OCI-LY7 (cell line): Measurements from ENCODE around the gene PRR18. TPM values are rescaled to one million over a fixed set of nuclear protein-coding genes. Genes with fewer than 3 reads are reported as not detected.

Experiments used
- BruUV-seq: library from RNA; stranded (reverse); fragments of 400-500 nt; replicated peaks from 2 replicates; lab custom pipeline; 2021; lab: Mats Ljungman, UMichigan
- CTCF ChIA-PET: fragments of 300-600 bp; sonication (Branson Sonifier 250); formaldehyde crosslinking; loops from one replicate; lab custom pipeline; 2022; ENCODE audit warnings: antibody characterized with exemption; ENCODE audit not compliant: unreplicated experiment; lab: Charles Lee
- POLR2A ChIA-PET: fragments of 300-600 bp; sonication (Branson Sonifier 250); formaldehyde crosslinking; loops from one replicate; lab custom pipeline; 2022; ENCODE audit warnings: antibody characterized with exemption; lab: Charles Lee
- DNase-seq: peaks from one replicate; pipeline ENCODE4 v3.0.0-alpha.2; 2015; ENCODE audit warnings: low spot score
- H2AFZ ChIP-seq: fragments of 200-600 bp; sonication (generic), shearing (Covaris generic); 2 replicates; pipeline ENCODE4 v1.6.1; 2014; ENCODE audit warnings: mild to moderate bottlenecking, antibody characterized with exemption, low read length, moderate library complexity
- H3K27ac ChIP-seq: fragments of 200-600 bp; sonication (generic); 2 replicates; pipeline ENCODE4 v1.5.1; 2014; ENCODE audit warnings: mixed run types, low read depth, mild to moderate bottlenecking, moderate library complexity, low read length, inconsistent platforms; ENCODE audit not compliant: poor library complexity, severe bottlenecking
- H3K36me3 ChIP-seq: fragments of 200-600 bp; sonication (generic); 2 replicates; pipeline ENCODE4 v1.6.1; 2014; ENCODE audit warnings: mild to moderate bottlenecking, antibody characterized with exemption, low read length, moderate library complexity, mixed read lengths; ENCODE audit not compliant: insufficient read depth
- H3K4me1 ChIP-seq: fragments of 200-600 bp; sonication (generic); 2 replicates; pipeline ENCODE4 v1.5.1; 2014; ENCODE audit warnings: mild to moderate bottlenecking, low read length; ENCODE audit not compliant: insufficient read depth, poor library complexity, severe bottlenecking
- H3K4me2 ChIP-seq: fragments of 200-600 bp; sonication (generic); 2 replicates; pipeline ENCODE4 v1.6.1; 2014; ENCODE audit warnings: mild to moderate bottlenecking, low read length
- H3K4me3 ChIP-seq: fragments of 200-600 bp; sonication (generic); 2 replicates; pipeline ENCODE4 v1.5.1; 2014; ENCODE audit warnings: mild to moderate bottlenecking, low read depth, low read length; ENCODE audit not compliant: poor library complexity, severe bottlenecking
- H3K79me2 ChIP-seq: fragments of 200-600 bp; sonication (generic); 2 replicates; pipeline ENCODE4 v1.6.1; 2016; ENCODE audit warnings: low read depth, mild to moderate bottlenecking, low read length, moderate library complexity, mixed read lengths; ENCODE audit not compliant: insufficient read depth
- H3K9me2 ChIP-seq: fragments of 200-600 bp; sonication (generic); 2 replicates; pipeline ENCODE4 v1.6.1; 2016; ENCODE audit warnings: mild to moderate bottlenecking, low read length, mixed read lengths; ENCODE audit not compliant: insufficient read depth
- H3K9me3 ChIP-seq: fragments of 200-600 bp; sonication (generic); 2 replicates; pipeline ENCODE4 v1.6.1; 2014; ENCODE audit warnings: mild to moderate bottlenecking, mixed run types, low read length, mixed read lengths
- H4K20me1 ChIP-seq: fragments of 200-600 bp; sonication (generic); 2 replicates; pipeline ENCODE4 v1.6.1; 2014; ENCODE audit warnings: mild to moderate bottlenecking, antibody characterized with exemption, low read length, moderate library complexity, mixed read lengths; ENCODE audit not compliant: insufficient read depth
- CTCF ChIP-seq: fragments of 200-600 bp; sonication (generic); conservative IDR thresholded peaks from 2 replicates; pipeline ENCODE4 v1.5.1; 2014; ENCODE audit warnings: mild to moderate bottlenecking, antibody characterized with exemption, low read length, moderate library complexity, mixed read lengths
- EZH2phosphoT487 ChIP-seq: fragments of 200-600 bp; sonication (generic); IDR thresholded peaks from 2 replicates; pipeline ENCODE4 v1.6.1; 2018; ENCODE audit warnings: low read depth, borderline replicate concordance, mild to moderate bottlenecking, mixed run types, antibody characterized with exemption, low read length, moderate library complexity, mixed read lengths
- intact Hi-C: fragments of 100-400 bp; cut with micrococcal nuclease; formaldehyde crosslinking; loops from one replicate; pipeline ENCODE4 v1.10.0; 2022; ENCODE audit not compliant: unreplicated experiment
- total RNA-seq, 2 experiments: library from RNA; depleted of rRNA in 1 of 2; stranded (reverse); fragments of >200 nt in 1 of 2; shearing (Covaris generic) in 1 of 2; gene quantifications; 2 replicates each; pipeline ENCODE4 v1.2.3, GENCODE V29; 2014 to 2022

PRR18 gene
- total RNA-seq, 2 experiments from 2014 or later, result 0.13 to 0.38 TPM

- DNase-seq, result no peak
- no TSS peak for BruUV-seq
- H3K9me3 ChIP-seq, result no peaks in the 10 kb centered on the region
- no peak for TF ChIP-seq EZH2phosphoT487
- no peak for TF ChIP-seq CTCF
- no peaks in the 10 kb centered on the region for H3K9me2 ChIP-seq
- H2AFZ ChIP-seq, result no peak overlapping the region
- no peak overlapping the region for H3K4me3 ChIP-seq
- POLR2A ChIA-PET, result interaction anchor here (0.6 to 1.4 kb wide), 3 partner anchors 24 to 106 kb away, joined by 3 to 4 read pairs (median 3); no protein-coding TSS in a partner anchor
- no peak overlapping the region for H3K27ac ChIP-seq
- H3K36me3 ChIP-seq, result no peaks in the 10 kb centered on the region
- peaks cover 9% of the 10 kb centered on the region for H3K4me1 ChIP-seq
- CTCF ChIA-PET, result interaction anchor here (0.9 kb wide), 1 partner anchor 126 kb away, joined by 3 read pairs; no protein-coding TSS in a partner anchor
- intact Hi-C loops, result loop anchor here (1.0 to 5.0 kb wide), 6 partner anchors 38 to 388 kb away; no protein-coding TSS in a partner anchor
- no peaks in the 10 kb centered on the region for H3K79me2 ChIP-seq
- H3K4me2 ChIP-seq, result no peak overlapping the region
- no peaks in the 10 kb centered on the region for H4K20me1 ChIP-seq
Observed at GRCh38 chr6:166274739-166275370, 33.3 kb downstream of the PRR18 start.

GRCh38 chr6:166274163-166274562, 34.0 kb downstream of the PRR18 start:
- H3K9me3 ChIP-seq, result no peaks in the 10 kb centered on the region
- H3K36me3 ChIP-seq, result no peaks in the 10 kb centered on the region
- H3K4me3 ChIP-seq, result no peak overlapping the region
- no peaks in the 10 kb centered on the region for H3K79me2 ChIP-seq
- POLR2A ChIA-PET, result interaction anchor here (1.0 to 1.4 kb wide), 2 partner anchors 37 to 107 kb away, joined by 3 to 4 read pairs; no protein-coding TSS in a partner anchor
- no peak overlapping the region for H3K27ac ChIP-seq
- no TSS peak for BruUV-seq
- H3K4me1 ChIP-seq, result peaks cover 9% of the 10 kb centered on the region
- no peaks in the 10 kb centered on the region for H4K20me1 ChIP-seq
- CTCF ChIA-PET, result interaction anchor here (0.9 kb wide), 1 partner anchor 126 kb away, joined by 3 read pairs; no protein-coding TSS in a partner anchor
- H3K9me2 ChIP-seq, result no peaks in the 10 kb centered on the region
- TF ChIP-seq CTCF (no peak), EZH2phosphoT487 (no peak)
- H3K4me2 ChIP-seq, result no peak overlapping the region
- no peak for DNase-seq
- intact Hi-C loops, result loop anchor here (2.0 kb wide), 1 partner anchor 167 kb away; no protein-coding TSS in a partner anchor
- H2AFZ ChIP-seq, result no peak overlapping the region

- Histone ChIP-seq H3K4me2 (no peak overlapping the region), H3K9me2 (no peaks in the 10 kb centered on the region), H3K4me1 (peaks cover 9% of the 10 kb centered on the region), H3K4me3 (no peak overlapping the region), H2AFZ (no peak overlapping the region), H4K20me1 (no peaks in the 10 kb centered on the region), H3K9me3 (no peaks in the 10 kb centered on the region), H3K27ac (no peak overlapping the region), H3K36me3 (no peaks in the 10 kb centered on the region), H3K79me2 (no peaks in the 10 kb centered on the region)
- no peak for DNase-seq
- ChIA-PET POLR2A (no interaction called here), CTCF (no interaction called here)
- no TSS peak for BruUV-seq
- intact Hi-C loops, result no loop called here
- TF ChIP-seq EZH2phosphoT487 (no peak), CTCF (no peak)
Observed at GRCh38 chr6:166271376-166271765, 36.8 kb downstream of the PRR18 start.
